Neuronal stem cell (in vitro differentiated cells): ENCODE data around the gene ABCB7.

ENCODE experiments used
- DNase-seq: peaks from one replicate; pipeline ENCODE4 v3.0.0-alpha.2; 2013; ENCODE audit warnings: low spot score
- H2AFZ ChIP-seq: one replicate; pipeline ENCODE4 v1.6.1; 2013; ENCODE audit warnings: mild to moderate bottlenecking, low read length, inconsistent platforms
- H2AK5ac ChIP-seq: 2 replicates; pipeline ENCODE4 v1.6.1; 2013; ENCODE audit warnings: low read depth, mild to moderate bottlenecking, inconsistent platforms, low read length, moderate library complexity, mixed read lengths
- H2BK120ac ChIP-seq: 2 replicates; pipeline ENCODE4 v1.6.1; 2013; ENCODE audit warnings: low read depth, mild to moderate bottlenecking, inconsistent platforms, low read length, moderate library complexity, mixed read lengths
- H2BK12ac ChIP-seq: one replicate; pipeline ENCODE4 v1.6.1; 2013; ENCODE audit warnings: low read length, inconsistent platforms
- H2BK15ac ChIP-seq: 2 replicates; pipeline ENCODE4 v1.6.1; 2013; ENCODE audit warnings: mild to moderate bottlenecking, low read length, inconsistent platforms, mixed read lengths
- H2BK5ac ChIP-seq: one replicate; pipeline ENCODE4 v1.6.1; 2013; ENCODE audit warnings: inconsistent platforms, mild to moderate bottlenecking, low read length, moderate library complexity
- H3K14ac ChIP-seq: one replicate; pipeline ENCODE4 v1.6.1; 2013; ENCODE audit warnings: low read length, inconsistent platforms
- H3K18ac ChIP-seq: 2 replicates; pipeline ENCODE4 v1.6.1; 2013; ENCODE audit warnings: low read length, inconsistent platforms
- H3K23ac ChIP-seq: 2 replicates; pipeline ENCODE4 v1.6.1; 2013; ENCODE audit warnings: low read depth, mild to moderate bottlenecking, mixed read lengths, low read length, inconsistent platforms; ENCODE audit not compliant: poor library complexity
- H3K27ac ChIP-seq: replicated peaks from 3 replicates; pipeline ENCODE4 v1.5.1; 2013; ENCODE audit warnings: low read length, inconsistent platforms
- H3K27me3 ChIP-seq, 3 experiments: 2 replicates each; pipeline ENCODE4 v1.6.1; 2013; ENCODE audit warnings: low read length in 3 of 3, mild to moderate bottlenecking in 2 of 3, inconsistent platforms in 1 of 3, low read depth in 1 of 3, mixed read lengths in 1 of 3, moderate library complexity in 1 of 3; ENCODE audit not compliant: control insufficient read depth in 3 of 3, insufficient read depth in 3 of 3
- H3K36me3 ChIP-seq, 2 donors: replicated peaks in 1 of 2; 2 replicates each; pipeline ENCODE4 v1.6.1; 2013; ENCODE audit warnings: low read length in 2 of 2; ENCODE audit not compliant: control insufficient read depth in 2 of 2, insufficient read depth in 2 of 2
- H3K4ac ChIP-seq: 2 replicates; pipeline ENCODE4 v1.6.1; 2013; ENCODE audit warnings: inconsistent platforms, mild to moderate bottlenecking, low read length, moderate library complexity
- H3K4me1 ChIP-seq, 2 donors: 1 replicate in 1 of 2; 2 replicates in 1 of 2; pipeline ENCODE4 v1.6.1; 2013; ENCODE audit warnings: low read length in 2 of 2, low read depth in 1 of 2; ENCODE audit not compliant: control insufficient read depth in 2 of 2, insufficient read depth in 1 of 2
- H3K4me2 ChIP-seq: one replicate; pipeline ENCODE4 v1.6.1; 2013; ENCODE audit warnings: mild to moderate bottlenecking, low read length, inconsistent platforms; ENCODE audit not compliant: insufficient read depth, poor library complexity, severe bottlenecking
- H3K4me3 ChIP-seq, 2 donors: 2 replicates each; pipeline ENCODE4 v1.5.1; 2013; ENCODE audit warnings: low read length in 2 of 2, mild to moderate bottlenecking in 2 of 2, inconsistent platforms in 1 of 2, moderate library complexity in 1 of 2
- H3K79me1 ChIP-seq: one replicate; pipeline ENCODE4 v1.6.1; 2013; ENCODE audit warnings: low read depth, mild to moderate bottlenecking, inconsistent platforms, low read length, moderate library complexity
- H3K9ac ChIP-seq: one replicate; pipeline ENCODE4 v1.6.1; 2013; ENCODE audit warnings: mild to moderate bottlenecking, low read depth, low read length, inconsistent platforms; ENCODE audit not compliant: poor library complexity
- H3K9me3 ChIP-seq, 2 donors: replicated peaks in 1 of 2; 2 replicates each; pipeline versions ENCODE3 to v1.6.1; 2013; ENCODE audit warnings: low read length in 2 of 2, mild to moderate bottlenecking in 2 of 2, inconsistent platforms in 1 of 2, low read depth in 1 of 2, mixed read lengths in 1 of 2, moderate library complexity in 1 of 2; ENCODE audit not compliant: control insufficient read depth in 2 of 2, insufficient read depth in 1 of 2
- H4K8ac ChIP-seq: one replicate; pipeline ENCODE4 v1.6.1; 2013; ENCODE audit warnings: low read depth, mild to moderate bottlenecking, inconsistent platforms, low read length, moderate library complexity
- H4K91ac ChIP-seq: one replicate; pipeline ENCODE4 v1.6.1; 2013; ENCODE audit warnings: low read length, low read depth, mild to moderate bottlenecking, inconsistent platforms; ENCODE audit not compliant: poor library complexity
- WGBS, 2 donors: extraction: QIAGEN DNeasy Blood & Tissue Kit; methylation state at CpG; one replicate each; pipeline ENCODE4 v1.1.7; 2013; ENCODE audit warnings: missing lambda C conversion rate in 2 of 2, mixed read lengths in 1 of 2; ENCODE audit not compliant: insufficient read length in 2 of 2, insufficient replicate concordance in 1 of 2; ENCODE audit errors: extremely low coverage in 2 of 2; 5-methylcytosine and 5-hydroxymethylcytosine counted together

ABCB7 gene

GRCh38 chrX:75074475-75074874, 81.6 kb downstream of the ABCB7 start:
- no peaks in the 10 kb centered on the region for H3K27me3 ChIP-seq
- WGBS, 2 donors = no CpG with 5 or more reads among the region's 1 CpG

GRCh38 chrX:75071334-75071733, 84.7 kb downstream of the ABCB7 start:
- Histone ChIP-seq H2BK5ac (no peak overlapping the region), H3K79me1 (no peaks in the 10 kb centered on the region), H3K4me3 (no peak overlapping the region), H3K9me3 (no peaks in the 10 kb centered on the region), H3K14ac (no peak overlapping the region), H4K91ac (no peak overlapping the region), H2AK5ac (no peak overlapping the region), H3K23ac (no peak overlapping the region), H2BK12ac (no peak overlapping the region), H3K27ac (no peak overlapping the region), H3K36me3 (peaks cover 0 to 8% of the 10 kb centered on the region in 2 donors), H3K4me1 (no peaks in the 10 kb centered on the region), H2BK120ac (no peak overlapping the region), H3K18ac (no peak overlapping the region), H3K27me3 (no peaks in the 10 kb centered on the region), H3K4me2 (no peak overlapping the region), H4K8ac (no peak overlapping the region), H2BK15ac (no peak overlapping the region), H3K9ac (no peak overlapping the region), H2AFZ (no peak overlapping the region), H3K4ac (no peak overlapping the region)
- DNase-seq = no peak
- no CpG with 5 or more reads among the region's 3 CpGs for WGBS, 2 donors

More at GRCh38 chrX:75074475-75074874, 81.6 kb downstream of the ABCB7 start:
- no peak overlapping the region for H2BK15ac ChIP-seq
- H2AFZ ChIP-seq = no peak overlapping the region
- H2BK5ac ChIP-seq = no peak overlapping the region
- no peaks in the 10 kb centered on the region for H3K4me1 ChIP-seq
- H3K79me1 ChIP-seq = no peaks in the 10 kb centered on the region
- no peak overlapping the region for H2AK5ac ChIP-seq
- no peak overlapping the region for H3K9ac ChIP-seq
- H2BK120ac ChIP-seq = no peak overlapping the region
- no peak overlapping the region for H3K14ac ChIP-seq
- no peak overlapping the region for H2BK12ac ChIP-seq
- no peak overlapping the region for H3K4me2 ChIP-seq
- no peak overlapping the region for H3K4me3 ChIP-seq
- H3K9me3 ChIP-seq = no peaks in the 10 kb centered on the region
- no peak for DNase-seq
- no peak overlapping the region for H3K23ac ChIP-seq
- no peak overlapping the region for H3K27ac ChIP-seq
- H4K91ac ChIP-seq = no peak overlapping the region
- no peak overlapping the region for H4K8ac ChIP-seq
- no peak overlapping the region for H3K4ac ChIP-seq
- H3K18ac ChIP-seq = no peak overlapping the region
- H3K36me3 ChIP-seq = peaks cover 0 to 5% of the 10 kb centered on the region in 2 donors

GRCh38 chrX:75067931-75068330, 88.2 kb downstream of the ABCB7 start:
- H3K9ac ChIP-seq = no peak overlapping the region
- H2BK5ac ChIP-seq = no peak overlapping the region
- H2BK12ac ChIP-seq = no peak overlapping the region
- H3K23ac ChIP-seq = no peak overlapping the region
- H3K4me1 ChIP-seq = no peaks in the 10 kb centered on the region
- no CpG with 5 or more reads among the region's 2 CpGs for WGBS, 2 donors
- no peak overlapping the region for H3K14ac ChIP-seq
- peaks cover 0 to 5% of the 10 kb centered on the region in 2 donors for H3K36me3 ChIP-seq
- no peak overlapping the region for H2AK5ac ChIP-seq
- no peaks in the 10 kb centered on the region for H3K9me3 ChIP-seq
- H3K18ac ChIP-seq = no peak overlapping the region
- H2BK15ac ChIP-seq = no peak overlapping the region
- no peak overlapping the region for H3K27ac ChIP-seq
- no peaks in the 10 kb centered on the region for H3K27me3 ChIP-seq
- no peak overlapping the region for H4K91ac ChIP-seq
- H2BK120ac ChIP-seq = no peak overlapping the region
- H3K4me3 ChIP-seq = no peak overlapping the region
- no peak for DNase-seq
- no peaks in the 10 kb centered on the region for H3K79me1 ChIP-seq
- H3K4me2 ChIP-seq = no peak overlapping the region
- H2AFZ ChIP-seq = no peak overlapping the region
- H4K8ac ChIP-seq = no peak overlapping the region
- no peak overlapping the region for H3K4ac ChIP-seq

- no peak overlapping the region for H3K23ac ChIP-seq
- no peak overlapping the region for H2BK12ac ChIP-seq
- no peaks in the 10 kb centered on the region for H3K9me3 ChIP-seq
- WGBS, 2 donors = no CpG with 5 or more reads among the region's 1 CpG
- H3K27ac ChIP-seq = no peak overlapping the region
- no peak overlapping the region for H4K91ac ChIP-seq
- H2BK120ac ChIP-seq = no peak overlapping the region
- H2AFZ ChIP-seq = no peak overlapping the region
- H3K14ac ChIP-seq = no peak overlapping the region
- H2BK15ac ChIP-seq = no peak overlapping the region
- no peak overlapping the region for H3K9ac ChIP-seq
- no peaks in the 10 kb centered on the region for H3K27me3 ChIP-seq
- no peaks in the 10 kb centered on the region for H3K4me1 ChIP-seq
- H2BK5ac ChIP-seq = no peak overlapping the region
- H4K8ac ChIP-seq = no peak overlapping the region
- no peak for DNase-seq
- peaks cover 0 to 11% of the 10 kb centered on the region in 2 donors for H3K36me3 ChIP-seq
- no peak overlapping the region for H3K18ac ChIP-seq
- H3K4me2 ChIP-seq = no peak overlapping the region
- H3K79me1 ChIP-seq = no peaks in the 10 kb centered on the region
- H3K4ac ChIP-seq = no peak overlapping the region
- no peak overlapping the region for H2AK5ac ChIP-seq
- no peak overlapping the region for H3K4me3 ChIP-seq
Measured at GRCh38 chrX:75061701-75062100, 94.4 kb downstream of the ABCB7 start.
